Prostate gland (tissue), 2 donors: ENCODE results near the gene PTPRH. TPM values are rescaled to one million over a fixed set of nuclear protein-coding genes. Genes with fewer than 3 reads are reported as not detected.

Source experiments
- DNase-seq: peaks from one replicate; pipeline ENCODE4 v3.0.0-alpha.2; 2019; ENCODE audit warnings: low spot score
- H3K27ac ChIP-seq, 2 donors: fragments of 200-600 bp; sonication (generic); 2 replicates each; pipeline ENCODE4 v1.5.1; 2017 to 2019
- H3K27me3 ChIP-seq: fragments of 200-600 bp; sonication (generic); replicated peaks from 2 replicates; pipeline ENCODE4 v1.5.1; 2019; ENCODE audit not compliant: insufficient read depth
- H3K36me3 ChIP-seq, 2 donors: fragments of 200-600 bp; sonication (generic); 1 replicate in 1 of 2; 2 replicates in 1 of 2; pipeline versions ENCODE4 v1.5.1 to v1.8.1; 2017 to 2019
- H3K4me1 ChIP-seq: fragments of 200-600 bp; sonication (generic); replicated peaks from 2 replicates; pipeline ENCODE4 v1.5.1; 2019
- H3K4me3 ChIP-seq, 2 donors: fragments of 200-600 bp; sonication (generic); 2 replicates each; pipeline ENCODE4 v1.5.1; 2017 to 2019
- H3K9me3 ChIP-seq: fragments of 200-600 bp; sonication (generic); 2 replicates; pipeline ENCODE4 v1.5.1; 2017
- POLR2A ChIP-seq: fragments of 450-650 bp; IDR thresholded peaks from one replicate; pipeline ENCODE4 v1.6.1; 2016; ENCODE audit warnings: antibody characterized with exemption, mild to moderate bottlenecking
- POLR2AphosphoS5 ChIP-seq: sonication (generic); formaldehyde crosslinking; IDR thresholded peaks from one replicate; pipeline ENCODE4 v1.6.1; 2017; ENCODE audit warnings: antibody characterized with exemption
- WGBS: methylation state at CpG from one replicate; pipeline ENCODE4 v1.1.5; 2018; 5-methylcytosine and 5-hydroxymethylcytosine counted together
- intact Hi-C: fragments of 100-400 bp; cut with DNase I; formaldehyde crosslinking; loops from one replicate; pipeline ENCODE4 v1.14.2; 2022
- total RNA-seq, 2 donors: library from RNA; depleted of rRNA; stranded (reverse); fragments of >200 nt; gene quantifications; one replicate each; pipeline ENCODE4 v1.1.0, GENCODE V29; 2016
- TF ChIP-seq, protein P1 (sequence below), 4 experiments: fragments of 200-600 bp in 2 of 4; fragments of 450-650 bp in 2 of 4; sonication (generic) in 2 of 4; IDR thresholded peaks; 1 replicate in 3 of 4; 2 replicates in 1 of 4; pipeline ENCODE4 v1.5.1; 2016 to 2019; ENCODE audit warnings: antibody characterized with exemption in 4 of 4, mild to moderate bottlenecking in 2 of 4, moderate library complexity in 2 of 4

Gene PTPRH
- total RNA-seq, 2 donors from 2014 or later, result 4.0 TPM; not detected in 1

DNA sequence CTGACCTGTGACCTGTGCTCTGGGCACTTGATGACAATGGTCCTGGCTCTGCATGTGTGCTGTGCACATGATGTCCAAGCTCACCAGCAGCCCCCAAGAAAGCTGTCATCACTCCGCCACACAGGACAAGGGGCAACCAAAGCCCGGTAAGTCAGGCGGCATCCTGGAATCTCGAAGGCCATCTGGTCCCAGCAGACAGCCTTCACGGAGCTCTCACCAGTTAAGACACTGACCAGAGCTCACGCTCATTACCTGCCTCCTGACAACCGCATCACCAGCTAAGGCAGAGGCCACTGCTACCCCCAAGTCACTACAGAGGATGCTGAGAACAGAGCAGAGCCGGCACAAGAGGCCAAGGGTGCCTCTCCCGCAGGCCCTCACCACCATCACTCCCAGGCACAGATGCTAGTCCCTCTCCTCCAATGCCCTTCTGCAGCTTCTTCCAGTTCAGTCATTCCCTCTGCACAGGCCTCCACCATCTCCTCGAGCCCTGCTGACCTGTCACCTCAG, 38.9 kb upstream of the PTPRH start:
- no peaks in the 10 kb centered on the region for H3K4me1 ChIP-seq
- no peak overlapping the region for H3K27ac ChIP-seq
- H3K36me3 ChIP-seq, result peaks cover 19 to 27% of the 10 kb centered on the region in 2 donors
- DNase-seq, result no peak
- no peaks in the 10 kb centered on the region for H3K27me3 ChIP-seq
- no peaks in the 10 kb centered on the region for H3K9me3 ChIP-seq
- TF ChIP-seq, protein P1, sequence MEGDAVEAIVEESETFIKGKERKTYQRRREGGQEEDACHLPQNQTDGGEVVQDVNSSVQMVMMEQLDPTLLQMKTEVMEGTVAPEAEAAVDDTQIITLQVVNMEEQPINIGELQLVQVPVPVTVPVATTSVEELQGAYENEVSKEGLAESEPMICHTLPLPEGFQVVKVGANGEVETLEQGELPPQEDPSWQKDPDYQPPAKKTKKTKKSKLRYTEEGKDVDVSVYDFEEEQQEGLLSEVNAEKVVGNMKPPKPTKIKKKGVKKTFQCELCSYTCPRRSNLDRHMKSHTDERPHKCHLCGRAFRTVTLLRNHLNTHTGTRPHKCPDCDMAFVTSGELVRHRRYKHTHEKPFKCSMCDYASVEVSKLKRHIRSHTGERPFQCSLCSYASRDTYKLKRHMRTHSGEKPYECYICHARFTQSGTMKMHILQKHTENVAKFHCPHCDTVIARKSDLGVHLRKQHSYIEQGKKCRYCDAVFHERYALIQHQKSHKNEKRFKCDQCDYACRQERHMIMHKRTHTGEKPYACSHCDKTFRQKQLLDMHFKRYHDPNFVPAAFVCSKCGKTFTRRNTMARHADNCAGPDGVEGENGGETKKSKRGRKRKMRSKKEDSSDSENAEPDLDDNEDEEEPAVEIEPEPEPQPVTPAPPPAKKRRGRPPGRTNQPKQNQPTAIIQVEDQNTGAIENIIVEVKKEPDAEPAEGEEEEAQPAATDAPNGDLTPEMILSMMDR (IDR thresholded peaks at IDR 0.05), result no peak
- no peak for TF ChIP-seq POLR2AphosphoS5
- TF ChIP-seq POLR2A, result no peak
- 82% methylated on average over 10 of the region's 10 CpGs for WGBS
- H3K4me3 ChIP-seq, result no peak overlapping the region
- intact Hi-C loops, result no loop called here

GRCh38 chr19:55247621-55248099, 38.4 kb upstream of the PTPRH start:
- WGBS, result 45% methylated on average over 10 of the region's 10 CpGs
- intact Hi-C loops, result no loop called here
- no peak overlapping the region for H3K4me3 ChIP-seq
- no peaks in the 10 kb centered on the region for H3K9me3 ChIP-seq
- no peak for DNase-seq
- no peaks in the 10 kb centered on the region for H3K4me1 ChIP-seq
- TF ChIP-seq, protein P1 (IDR thresholded peaks at IDR 0.05), result no peak
- TF ChIP-seq POLR2A (no peak), POLR2AphosphoS5 (no peak)
- peaks cover 19 to 27% of the 10 kb centered on the region in 2 donors for H3K36me3 ChIP-seq
- no peaks in the 10 kb centered on the region for H3K27me3 ChIP-seq
- no peak overlapping the region for H3K27ac ChIP-seq

DNA sequence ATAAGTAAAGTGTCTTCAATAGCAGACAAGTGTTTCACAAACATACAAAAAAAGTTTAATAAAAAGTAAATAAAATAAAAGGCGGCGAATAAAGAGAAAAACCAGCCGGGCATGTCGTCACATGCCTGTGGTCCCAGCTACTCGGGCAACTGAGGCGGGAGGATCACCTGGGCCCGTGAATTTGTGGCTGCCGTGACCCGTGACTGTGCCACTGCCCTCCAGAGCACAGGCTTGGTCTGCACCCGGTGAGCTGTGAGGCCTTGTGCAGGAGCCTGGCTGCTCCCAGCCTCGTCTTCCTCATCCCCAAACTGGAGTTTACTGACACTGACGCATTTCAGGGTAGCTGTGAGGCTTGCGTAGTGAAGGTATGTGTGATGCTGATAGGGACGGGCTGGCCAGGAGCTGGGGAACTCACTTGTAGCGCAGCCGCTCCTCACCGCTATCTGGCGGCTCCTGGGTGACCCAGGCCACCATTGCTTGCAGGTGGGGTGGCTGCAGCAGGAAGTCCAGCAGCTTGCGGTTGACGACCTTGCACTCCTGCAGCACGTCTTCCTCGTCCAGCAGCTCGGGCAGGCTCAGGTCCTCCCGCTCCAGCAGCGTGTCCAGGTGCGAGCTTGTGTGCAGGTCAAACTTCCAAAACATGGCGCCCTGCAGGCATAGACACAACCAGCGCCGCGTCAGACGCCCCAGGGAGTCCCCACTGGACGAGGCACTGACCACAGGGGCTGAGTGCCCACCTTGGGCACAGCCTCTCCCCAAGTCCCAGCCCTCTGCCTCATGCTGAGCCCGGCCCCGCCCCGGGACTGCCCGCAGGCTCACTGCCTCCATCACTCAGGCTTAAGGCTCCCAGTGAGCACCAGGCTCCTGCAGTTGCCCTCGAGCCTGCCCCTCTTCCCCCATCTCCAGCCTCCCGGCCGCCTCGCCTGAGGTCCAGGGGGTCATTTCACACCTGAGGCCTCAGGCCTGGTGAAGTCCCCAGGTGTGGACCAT, 37.5 kb upstream of the PTPRH start:
- Histone ChIP-seq H3K27me3 (no peaks in the 10 kb centered on the region), H3K27ac (no peak overlapping the region), H3K36me3 (peaks cover 26 to 30% of the 10 kb centered on the region in 2 donors), H3K9me3 (no peaks in the 10 kb centered on the region), H3K4me3 (no peak overlapping the region), H3K4me1 (no peaks in the 10 kb centered on the region)
- intact Hi-C loops, result no loop called here
- no peak for TF ChIP-seq POLR2AphosphoS5
- TF ChIP-seq POLR2A, result no peak
- TF ChIP-seq, protein P1 (IDR thresholded peaks at IDR 0.05), result no peak
- WGBS, result 74% methylated on average over 34 of the region's 40 CpGs
- no peak for DNase-seq

DNA sequence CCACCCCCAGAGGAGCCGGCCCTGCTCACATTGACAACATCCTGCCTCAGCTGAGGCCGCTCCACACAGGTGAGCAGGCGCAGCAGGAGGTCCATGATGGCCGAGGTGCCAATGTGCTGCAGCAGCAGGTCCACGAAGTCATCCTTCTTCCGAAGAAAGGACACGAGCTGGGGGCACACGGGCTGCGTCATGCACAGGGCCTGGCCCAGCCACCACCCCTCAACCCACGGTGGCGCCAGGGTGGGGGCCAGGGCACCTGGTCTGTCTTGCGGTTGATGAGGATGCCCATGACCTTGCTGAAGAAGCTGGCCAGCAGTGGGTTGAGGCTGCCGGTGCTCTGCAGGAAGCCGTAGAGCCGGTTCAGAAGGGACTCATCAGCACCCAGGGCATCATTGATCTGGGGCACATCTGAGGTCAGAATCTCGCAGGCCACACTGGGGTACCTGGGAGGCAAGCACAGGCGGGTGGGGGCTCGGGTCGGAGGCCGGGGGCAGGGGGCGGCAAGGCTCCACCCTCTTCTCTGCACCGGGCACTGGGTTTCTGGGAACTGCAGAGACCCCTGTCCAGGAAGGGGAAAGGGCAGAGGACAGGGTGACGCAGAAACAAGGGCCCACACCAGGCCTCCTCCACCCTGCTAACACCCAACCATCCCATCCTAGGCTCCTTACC, 36.1 kb upstream of the PTPRH start:
- Histone ChIP-seq H3K27me3 (no peaks in the 10 kb centered on the region), H3K36me3 (peaks cover 32 to 41% of the 10 kb centered on the region in 2 donors), H3K9me3 (no peaks in the 10 kb centered on the region), H3K27ac (no peak overlapping the region), H3K4me3 (no peak overlapping the region), H3K4me1 (no peaks in the 10 kb centered on the region)
- intact Hi-C loops, result no loop called here
- WGBS, result 89% methylated on average over 23 of the region's 23 CpGs
- TF ChIP-seq POLR2A, result no peak
- TF ChIP-seq, protein P1 (IDR thresholded peaks at IDR 0.05), result no peak
- TF ChIP-seq POLR2AphosphoS5, result no peak
- DNase-seq, result no peak
